ENCODE results near the gene PLSCR5. TPM values are rescaled to one million over a fixed set of nuclear protein-coding genes. Genes with fewer than 3 reads are reported as not detected.

PLSCR5 gene
- total RNA-seq, 2 donors from 2014 or later: not detected

GRCh38 chr3:146566138-146566537, 39.0 kb downstream of the PLSCR5 start:
- no peak for TF ChIP-seq CTCF (IDR thresholded peaks at IDR 0.05)
- no peak for TF ChIP-seq POLR2A (IDR thresholded peaks at IDR 0.05)
- intact Hi-C loops (cut with DNase I): no loop called here
- Histone ChIP-seq H3K27ac (no peak overlapping the region), H3K36me3 (replicated peaks in 1 of 2; ENCODE audit: insufficient read depth in 1 of 2, low read depth in 2 of 2) (no peaks in the 10 kb centered on the region), H3K4me3 (no peak overlapping the region), H3K27me3 (no peaks in the 10 kb centered on the region), H3K4me1 (no peaks in the 10 kb centered on the region), H3K9me3 (no peaks in the 10 kb centered on the region)
- DNase-seq (no peak), ATAC-seq (no peak)

- Histone ChIP-seq H3K27ac (no peak overlapping the region), H3K4me3 (no peak overlapping the region), H3K9me3 (no peaks in the 10 kb centered on the region), H3K36me3 (replicated peaks in 1 of 2; ENCODE audit: insufficient read depth in 1 of 2, low read depth in 2 of 2) (no peaks in the 10 kb centered on the region), H3K4me1 (no peaks in the 10 kb centered on the region), H3K27me3 (no peaks in the 10 kb centered on the region)
- ATAC-seq: no peak
- TF ChIP-seq CTCF (IDR thresholded peaks at IDR 0.05) (no peak), POLR2A (IDR thresholded peaks at IDR 0.05) (no peak)
- intact Hi-C loops (cut with DNase I): no loop called here
- no peak for DNase-seq
- 67 to 83% methylated on average over 1 of the region's 1 CpG for WGBS, 2 donors
Observed at GRCh38 chr3:146561879-146562278, 43.3 kb downstream of the PLSCR5 start.

DNA sequence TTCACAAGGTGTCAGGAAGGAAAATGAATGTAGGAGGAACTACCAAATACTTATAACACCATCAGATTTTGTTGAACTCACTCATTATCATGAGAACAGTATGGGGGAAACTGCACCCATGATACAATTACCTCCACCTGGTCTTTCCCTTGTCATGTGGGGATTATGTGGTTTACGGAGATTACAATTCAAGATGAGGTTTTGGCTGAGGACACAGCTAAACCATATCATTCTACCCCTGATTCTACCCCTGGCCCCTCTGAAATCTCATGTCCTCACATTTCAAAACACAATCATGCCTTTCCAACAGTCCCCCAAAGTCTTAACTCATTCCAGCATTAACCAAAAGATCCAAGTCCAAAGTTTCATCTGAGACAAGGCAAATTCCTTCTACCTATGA, 43.7 kb downstream of the PLSCR5 start:
- Histone ChIP-seq H3K27me3 (no peaks in the 10 kb centered on the region), H3K4me3 (no peak overlapping the region), H3K9me3 (no peaks in the 10 kb centered on the region), H3K36me3 (replicated peaks in 1 of 2; ENCODE audit: insufficient read depth in 1 of 2, low read depth in 2 of 2) (no peaks in the 10 kb centered on the region), H3K27ac (no peak overlapping the region), H3K4me1 (no peaks in the 10 kb centered on the region)
- TF ChIP-seq POLR2A (IDR thresholded peaks at IDR 0.05): no peak
- TF ChIP-seq CTCF (IDR thresholded peaks at IDR 0.05): no peak
- ATAC-seq (no peak), DNase-seq (no peak)
- 83 to 95% methylated on average over 1 of the region's 1 CpG for WGBS, 2 donors
- intact Hi-C loops (cut with DNase I): no loop called here

DNA sequence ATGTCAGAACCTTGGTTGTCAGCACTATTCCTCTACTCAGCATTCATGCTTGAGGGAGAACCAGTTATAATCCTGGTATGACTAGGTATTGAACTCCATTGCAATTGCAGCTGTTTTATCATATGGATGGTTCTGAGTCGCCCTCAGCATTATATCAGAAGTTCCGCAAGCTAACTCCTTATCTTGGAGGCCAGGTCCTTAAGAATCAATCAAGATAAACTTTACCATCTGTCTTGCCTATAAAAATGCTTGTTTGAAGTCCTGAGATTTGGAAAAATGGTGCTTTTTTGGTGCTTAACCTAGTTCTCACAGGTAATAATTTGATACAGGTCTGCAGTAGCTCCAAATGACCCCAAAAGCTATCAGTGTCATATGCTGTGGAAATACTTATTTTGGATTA, 44.5 kb downstream of the PLSCR5 start:
- H3K27me3 ChIP-seq: no peaks in the 10 kb centered on the region
- TF ChIP-seq POLR2A (IDR thresholded peaks at IDR 0.05): no peak
- TF ChIP-seq CTCF (IDR thresholded peaks at IDR 0.05): no peak
- intact Hi-C loops (cut with DNase I): no loop called here
- no peak overlapping the region for H3K27ac ChIP-seq
- ATAC-seq: no peak
- DNase-seq: no peak
- H3K36me3 ChIP-seq (replicated peaks in 1 of 2; ENCODE audit: insufficient read depth in 1 of 2, low read depth in 2 of 2): no peaks in the 10 kb centered on the region
- H3K4me1 ChIP-seq: no peaks in the 10 kb centered on the region
- no peak overlapping the region for H3K4me3 ChIP-seq
- no peaks in the 10 kb centered on the region for H3K9me3 ChIP-seq
- 66 to 79% methylated on average over 2 of the region's 2 CpGs for WGBS, 2 donors

GRCh38 chr3:146559388-146559787, 45.8 kb downstream of the PLSCR5 start:
- ATAC-seq: no peak
- no peaks in the 10 kb centered on the region for H3K36me3 ChIP-seq (replicated peaks in 1 of 2; ENCODE audit: insufficient read depth in 1 of 2, low read depth in 2 of 2)
- no peak overlapping the region for H3K27ac ChIP-seq
- intact Hi-C loops (cut with DNase I): no loop called here
- no peak for DNase-seq
- H3K4me1 ChIP-seq: no peaks in the 10 kb centered on the region
- no peaks in the 10 kb centered on the region for H3K9me3 ChIP-seq
- no peak overlapping the region for H3K4me3 ChIP-seq
- no peak for TF ChIP-seq CTCF (IDR thresholded peaks at IDR 0.05)
- no peak for TF ChIP-seq POLR2A (IDR thresholded peaks at IDR 0.05)
- H3K27me3 ChIP-seq: no peaks in the 10 kb centered on the region
- WGBS, 2 donors: 85 to 93% methylated on average over 3 of the region's 3 CpGs
